GM18867 (cell line): ENCODE data around the gene FAM53B.
"Not testable (repeated sequence)": the region's sequence is repeated elsewhere in the genome, so short reads cannot be mapped to it uniquely, and the experiment has no call there.

Experiments used
- ATAC-seq: cut with Tn5 transposase; IDR thresholded peaks from one replicate; pipeline ENCODE4 v1.9.1; 2021; ENCODE audit warnings: mild to moderate bottlenecking, moderate library complexity; ENCODE audit not compliant: unreplicated experiment

The FAM53B gene

GRCh38 chr10:124744102-124745050, at the start of gene FAM53B:
TSS of gene FAM53B (minus strand) at chr10:124744378. CDS start at chr10:124706713, 37,665 bp downstream.
- peak; percentile 71 for ATAC-seq

GRCh38 chr10:124792998-124793352, 48.8 kb upstream of the FAM53B start:
- no peak for ATAC-seq

GRCh38 chr10:124791547-124792348, 47.6 kb upstream of the FAM53B start, which contains the start of gene EEF1AKMT2:
TSS of gene EEF1AKMT2 (minus strand) at chr10:124791887. CDS start at chr10:124791833, 54 bp downstream.
- ATAC-seq, result peak; percentile 91

GRCh38 chr10:124782900-124783299, 38.7 kb upstream of the FAM53B start:
- not testable (repeated sequence) for ATAC-seq

GRCh38 chr10:124768791-124769190, 24.6 kb upstream of the FAM53B start:
- ATAC-seq, result no peak

- no peak for ATAC-seq
Measured at GRCh38 chr10:124765256-124765655, 21.1 kb upstream of the FAM53B start.

GRCh38 chr10:124763267-124763666, 19.1 kb upstream of the FAM53B start:
- no peak for ATAC-seq

- ATAC-seq, result no peak
Measured at GRCh38 chr10:124762281-124762680, 18.1 kb upstream of the FAM53B start.

GRCh38 chr10:124756156-124756903, 12.2 kb upstream of the FAM53B start:
- no peak for ATAC-seq

- no peak for ATAC-seq
Measured at GRCh38 chr10:124755581-124755980, 11.4 kb upstream of the FAM53B start.

GRCh38 chr10:124754227-124754626, 10.0 kb upstream of the FAM53B start:
- no peak for ATAC-seq

GRCh38 chr10:124748953-124749645, 4.9 kb upstream of the FAM53B start:
- ATAC-seq, result peak; percentile 36

- ATAC-seq, result no peak
Measured at GRCh38 chr10:124748166-124748565, 4.0 kb upstream of the FAM53B start.

- no peak for ATAC-seq
Measured at GRCh38 chr10:124747745-124748144, 3.6 kb upstream of the FAM53B start.

GRCh38 chr10:124746992-124747391, 2.8 kb upstream of the FAM53B start:
- no peak for ATAC-seq

- not testable (repeated sequence) for ATAC-seq
Measured at GRCh38 chr10:124746447-124746846, 2.3 kb upstream of the FAM53B start.

GRCh38 chr10:124745673-124746072, 1.5 kb upstream of the FAM53B start:
- no peak for ATAC-seq

GRCh38 chr10:124745252-124745651, 1.1 kb upstream of the FAM53B start:
- ATAC-seq, result no peak

GRCh38 chr10:124743191-124744101, 732 bp downstream of the FAM53B start:
- ATAC-seq, result peak; percentile 34
